Dermis blood vessel endothelial cell (primary cell): Measurements from ENCODE around the gene UPF3A. TPM values are rescaled to one million over a fixed set of nuclear protein-coding genes. Genes with fewer than 3 reads are reported as not detected.
"Not testable (repeated sequence)": the region's sequence is repeated elsewhere in the genome, so short reads cannot be mapped to it uniquely, and the experiment has no call there.

Experiments used
- DNase-seq: peaks from one replicate; pipeline ENCODE4 v3.0.0; 2010
- total RNA-seq: library from RNA; depleted of rRNA; stranded (reverse); fragments of >200 nt; gene quantifications from 2 replicates; pipeline ENCODE4 v1.2.3, GENCODE V29; 2014

The UPF3A gene, protein sequence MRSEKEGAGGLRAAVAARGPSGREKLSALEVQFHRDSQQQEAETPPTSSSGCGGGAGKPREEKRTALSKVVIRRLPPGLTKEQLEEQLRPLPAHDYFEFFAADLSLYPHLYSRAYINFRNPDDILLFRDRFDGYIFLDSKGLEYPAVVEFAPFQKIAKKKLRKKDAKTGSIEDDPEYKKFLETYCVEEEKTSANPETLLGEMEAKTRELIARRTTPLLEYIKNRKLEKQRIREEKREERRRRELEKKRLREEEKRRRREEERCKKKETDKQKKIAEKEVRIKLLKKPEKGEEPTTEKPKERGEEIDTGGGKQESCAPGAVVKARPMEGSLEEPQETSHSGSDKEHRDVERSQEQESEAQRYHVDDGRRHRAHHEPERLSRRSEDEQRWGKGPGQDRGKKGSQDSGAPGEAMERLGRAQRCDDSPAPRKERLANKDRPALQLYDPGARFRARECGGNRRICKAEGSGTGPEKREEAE
- 24.0 and 25.5 TPM in 2 replicates for total RNA-seq

DNA sequence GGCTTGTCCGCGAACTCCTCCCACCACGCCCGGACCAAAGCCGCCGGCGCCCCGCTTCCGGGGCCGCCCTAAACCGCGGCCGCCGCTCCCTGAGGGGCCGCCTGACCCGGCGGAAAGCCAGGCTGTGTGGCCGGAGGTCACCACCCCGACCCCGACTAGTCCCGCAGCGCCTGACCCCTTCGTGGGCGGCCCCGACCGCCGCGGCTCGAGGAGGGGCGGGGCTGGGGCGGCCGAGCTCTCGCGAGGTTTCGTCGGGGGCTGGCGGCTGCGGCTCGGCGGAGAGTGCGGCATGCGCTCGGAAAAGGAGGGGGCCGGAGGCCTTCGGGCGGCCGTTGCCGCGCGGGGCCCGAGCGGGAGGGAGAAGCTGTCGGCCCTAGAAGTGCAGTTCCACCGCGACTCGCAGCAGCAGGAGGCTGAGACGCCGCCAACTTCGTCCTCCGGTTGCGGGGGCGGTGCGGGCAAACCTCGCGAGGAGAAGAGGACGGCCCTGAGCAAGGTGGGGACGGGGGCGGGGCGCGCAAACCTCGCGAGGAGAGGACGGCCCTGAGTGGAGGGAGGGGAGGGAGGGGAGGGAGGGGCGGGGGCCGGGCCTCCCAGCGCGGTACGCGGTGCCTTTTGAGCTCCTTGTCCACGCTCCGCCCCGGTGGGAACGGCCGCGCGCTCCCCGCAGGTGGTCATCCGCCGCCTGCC, at the start of gene UPF3A:
UPF3A (plus strand) TSS at position 251 of the 690 bp plus-strand sequence; CDS start at position 290, 39 bp downstream.
- peak; percentile 96 for DNase-seq

DNA sequence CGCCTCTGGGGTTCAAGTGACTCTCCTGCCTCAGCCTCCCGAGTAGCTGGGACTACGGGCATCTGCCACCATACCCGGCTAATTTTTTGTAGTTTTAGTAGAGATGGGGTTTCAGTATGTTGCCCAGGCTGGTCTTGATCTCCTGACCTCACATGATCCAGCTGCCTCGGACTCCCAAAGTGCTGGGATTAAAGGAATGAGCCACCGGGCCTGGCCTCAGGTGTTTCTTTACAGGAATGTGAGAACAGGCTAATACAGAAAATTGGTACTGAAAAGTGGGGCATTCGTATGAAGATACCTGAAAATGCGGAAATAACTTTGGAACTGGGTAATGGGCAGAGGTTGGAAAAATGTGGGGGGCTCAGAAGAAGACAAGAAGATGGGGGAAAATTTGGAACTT, 49.5 kb upstream of the UPF3A start:
- DNase-seq, result no peak

DNA sequence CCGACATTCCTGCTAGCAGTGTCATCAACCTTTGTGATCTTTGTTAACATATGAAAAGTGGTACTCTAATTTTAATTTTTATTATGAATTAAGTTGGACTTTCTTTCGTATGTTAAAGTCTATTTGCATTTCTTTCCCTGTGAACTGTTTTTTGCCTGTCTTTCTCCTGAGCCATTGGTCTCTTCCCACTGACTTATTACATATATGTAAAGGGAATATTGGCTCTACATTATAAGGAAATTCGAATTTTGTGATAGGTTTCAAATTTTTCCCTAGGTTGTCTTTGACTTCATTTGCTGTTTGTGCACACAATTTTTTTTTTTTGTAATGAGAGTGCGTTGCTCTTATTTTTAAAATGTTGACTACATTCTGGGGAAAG, 47.1 kb upstream of the UPF3A start:
- no peak for DNase-seq

DNA sequence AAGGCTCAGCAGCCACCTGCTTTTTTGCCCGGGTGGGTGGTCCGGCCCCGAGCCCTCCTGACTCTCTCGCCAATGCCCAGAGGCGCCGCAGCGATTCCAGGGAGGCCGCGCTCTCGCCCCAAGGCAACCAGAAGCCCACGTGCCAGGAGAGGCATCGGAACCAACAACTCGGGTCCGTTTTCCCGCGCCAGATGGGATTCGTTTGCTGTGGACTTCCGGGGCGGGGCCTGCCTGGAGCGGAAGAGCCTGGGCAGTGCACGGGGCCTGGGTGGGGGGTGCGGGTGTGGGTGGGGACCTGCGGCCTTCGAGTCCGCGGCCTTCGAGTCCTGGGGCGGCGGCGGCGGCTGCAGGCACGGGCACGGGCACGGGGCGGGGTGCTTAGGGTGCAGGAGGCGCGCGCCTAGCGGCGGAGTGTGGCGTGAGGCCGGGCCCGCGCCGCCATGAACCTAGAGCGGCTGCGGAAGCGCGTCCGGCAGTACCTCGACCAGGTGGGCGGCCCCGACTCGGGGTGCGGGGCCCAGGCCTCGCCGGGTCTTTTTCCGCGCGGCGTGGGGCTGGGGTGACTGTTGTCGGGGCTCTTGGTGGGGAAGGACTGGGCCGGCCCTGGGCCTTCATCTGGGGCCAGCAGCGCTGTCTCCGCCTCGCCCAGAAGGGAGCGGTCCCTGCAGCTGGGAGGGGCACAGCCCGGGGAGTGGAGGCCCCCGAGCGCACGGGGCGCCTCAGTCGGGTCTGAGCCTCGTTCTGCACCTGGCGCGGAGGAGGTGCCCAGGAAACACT, 46.6 kb upstream of the UPF3A start, which contains the start of gene CDC16:
CDC16 (plus strand) TSS at position 253 of the 777 bp plus-strand sequence; CDS start at position 441, 188 bp downstream.
- DNase-seq, result peak; percentile 91

DNA sequence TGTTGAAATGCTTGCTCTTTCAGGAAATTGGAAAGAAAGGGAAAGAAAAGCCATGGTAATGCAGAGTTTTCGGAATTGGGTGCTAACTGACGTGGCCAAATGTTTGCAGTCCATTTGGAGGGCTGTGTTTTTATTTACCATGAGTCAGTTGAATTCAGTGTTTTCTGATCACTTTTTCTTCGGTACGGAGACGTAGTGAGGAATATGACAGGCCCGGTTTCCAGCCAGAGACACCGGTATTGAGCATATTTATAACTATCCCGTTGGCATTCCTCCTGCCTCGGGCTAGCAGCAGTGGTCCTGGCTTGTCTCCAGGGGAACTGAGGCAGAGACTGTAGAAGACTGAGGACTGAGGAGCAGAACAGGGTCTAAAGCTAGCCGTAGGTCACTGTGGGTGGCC, 45.7 kb upstream of the UPF3A start:
- DNase-seq, result no peak

DNA sequence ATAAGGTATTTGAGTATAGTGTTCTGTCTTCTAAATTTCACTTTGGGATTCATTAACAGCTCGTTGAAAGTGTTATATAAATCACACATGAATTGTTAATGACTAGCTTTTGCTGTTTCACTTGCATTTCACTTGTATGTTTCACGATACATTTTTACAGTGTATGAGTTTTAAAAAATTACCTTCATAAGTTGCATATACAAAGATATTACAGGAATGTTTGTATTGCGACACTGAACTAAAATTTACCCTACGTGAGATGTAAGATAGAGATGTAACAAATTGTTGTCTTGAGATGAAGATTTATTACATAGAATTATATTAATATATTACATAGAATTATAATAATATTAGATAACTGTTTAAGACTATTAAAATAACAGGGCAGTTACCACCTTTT, 45.2 kb upstream of the UPF3A start:
- DNase-seq, result no peak

DNA sequence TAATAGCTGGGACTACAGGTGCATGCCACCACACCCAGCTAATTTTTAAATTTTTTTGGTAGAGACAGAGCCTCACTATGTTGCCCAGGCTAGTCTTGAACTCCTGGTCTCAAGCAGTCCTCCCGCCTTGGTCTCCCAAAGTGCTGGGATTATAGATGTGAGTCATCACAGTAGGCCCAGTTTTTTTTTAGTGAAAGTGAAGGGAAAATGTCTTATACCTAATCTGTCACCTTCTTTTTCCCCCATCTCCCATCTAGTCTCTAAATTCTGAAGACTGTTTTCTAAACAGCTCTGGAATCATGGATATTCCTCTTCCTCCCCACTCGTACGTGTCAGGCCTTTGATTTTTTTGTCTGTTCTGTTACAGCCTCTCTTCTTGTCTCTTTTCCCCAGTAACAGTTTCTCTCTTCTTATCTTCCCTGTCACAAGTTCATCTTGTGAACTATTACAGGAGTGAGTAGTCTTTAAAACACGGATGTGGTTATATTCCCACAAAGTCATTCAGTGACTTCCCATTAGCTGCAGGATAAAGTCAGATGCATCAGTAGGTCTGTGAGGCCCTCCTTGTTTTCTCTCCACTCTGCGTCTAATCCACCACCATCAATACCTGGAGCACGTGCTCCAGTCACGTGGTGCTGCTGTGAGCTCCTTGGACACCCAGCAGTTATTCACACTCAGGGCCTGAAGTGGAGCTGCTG, 43.8 kb upstream of the UPF3A start:
- no peak for DNase-seq

DNA sequence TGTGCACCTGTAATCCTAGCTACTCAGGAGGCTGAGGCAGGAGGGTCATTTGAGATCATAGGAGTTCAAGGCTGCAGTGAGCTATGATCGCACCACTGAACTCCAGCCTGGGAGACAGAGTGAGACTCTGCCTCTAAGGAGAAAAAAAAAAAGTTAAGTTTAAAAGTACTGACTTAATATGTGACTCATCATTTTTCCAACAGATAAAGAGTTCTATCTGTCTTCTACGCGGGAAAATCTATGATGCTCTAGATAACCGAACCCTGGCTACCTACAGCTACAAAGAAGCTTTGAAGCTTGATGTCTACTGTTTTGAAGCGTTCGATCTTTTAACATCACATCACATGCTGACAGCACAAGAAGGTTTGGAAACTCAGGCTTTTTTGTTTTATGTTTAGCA, 39.5 kb upstream of the UPF3A start:
- no peak for DNase-seq

DNA sequence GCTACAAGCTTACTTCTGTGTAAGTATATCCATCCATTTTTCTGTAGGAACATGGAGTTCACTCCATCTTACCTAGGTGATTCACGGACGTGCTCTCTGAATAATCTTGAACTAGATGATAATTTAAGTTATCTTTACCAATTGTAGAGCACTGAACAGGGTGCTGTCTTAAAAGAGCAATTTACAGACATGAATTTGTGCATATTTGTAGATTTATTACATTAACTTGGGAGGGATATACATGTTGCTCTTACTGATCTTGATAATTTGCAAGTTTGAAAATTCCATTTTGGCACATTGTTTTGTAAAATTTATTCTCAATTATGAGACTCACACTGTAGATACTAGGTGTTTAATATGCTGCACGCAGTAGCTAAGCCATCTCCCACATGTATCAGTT, 37.4 kb upstream of the UPF3A start:
- DNase-seq, result no peak

DNA sequence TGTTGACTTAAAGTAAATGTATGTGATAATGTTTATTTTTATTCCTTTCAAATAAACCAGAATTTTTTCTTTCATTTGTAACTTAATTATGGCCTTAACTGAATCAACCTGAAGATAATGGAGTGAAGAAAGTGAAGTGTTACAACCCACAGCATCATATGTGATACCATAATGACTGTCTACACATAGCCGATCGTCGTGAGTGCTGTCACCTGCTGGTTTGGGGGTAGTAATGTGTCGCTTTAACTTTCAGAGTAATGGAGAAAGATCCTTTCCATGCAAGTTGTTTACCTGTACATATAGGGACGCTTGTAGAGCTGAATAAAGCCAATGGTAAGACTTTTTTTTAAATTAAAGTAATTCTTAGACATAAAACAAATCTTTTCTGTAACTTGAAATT, 36.8 kb upstream of the UPF3A start:
- DNase-seq, result no peak

DNA sequence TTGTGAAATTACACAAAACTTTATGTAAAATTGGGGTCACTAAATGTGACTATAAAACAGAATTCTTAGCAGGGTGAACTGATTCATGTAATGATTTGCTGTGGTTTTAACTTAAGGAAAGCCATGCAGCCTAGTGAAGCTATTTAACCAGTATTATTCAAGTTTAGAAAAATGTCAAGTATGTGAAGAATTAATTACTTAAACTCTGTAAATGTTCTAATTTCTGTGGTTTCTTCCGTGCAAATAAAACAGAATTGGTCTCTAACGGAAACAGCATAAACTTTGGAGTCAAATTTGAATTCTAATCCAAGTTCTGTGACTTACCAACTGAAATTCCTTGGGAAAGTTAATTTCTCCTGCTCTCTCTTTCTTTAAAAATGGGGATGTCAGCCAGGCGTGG, 33.4 kb upstream of the UPF3A start:
- DNase-seq, result no peak

DNA sequence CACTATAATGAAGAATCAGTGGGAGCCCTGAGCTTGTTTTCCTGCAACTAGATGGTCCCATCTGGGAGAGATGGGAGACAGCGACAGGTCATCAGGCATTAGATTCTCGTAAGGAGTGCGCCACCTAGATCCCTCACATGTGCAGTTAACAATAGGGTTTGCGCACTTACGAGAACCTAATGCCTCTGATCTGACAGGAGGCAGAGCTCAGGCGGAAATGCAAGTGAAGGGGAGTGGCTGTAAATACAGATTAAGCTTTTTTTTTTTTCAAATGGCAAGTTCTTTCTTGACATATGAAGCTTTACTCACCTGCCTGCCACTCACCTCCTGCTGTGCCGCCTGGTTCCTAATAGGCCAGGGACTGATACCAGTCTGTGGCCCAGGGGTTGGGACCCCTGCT, 32.3 kb upstream of the UPF3A start:
- no peak for DNase-seq

DNA sequence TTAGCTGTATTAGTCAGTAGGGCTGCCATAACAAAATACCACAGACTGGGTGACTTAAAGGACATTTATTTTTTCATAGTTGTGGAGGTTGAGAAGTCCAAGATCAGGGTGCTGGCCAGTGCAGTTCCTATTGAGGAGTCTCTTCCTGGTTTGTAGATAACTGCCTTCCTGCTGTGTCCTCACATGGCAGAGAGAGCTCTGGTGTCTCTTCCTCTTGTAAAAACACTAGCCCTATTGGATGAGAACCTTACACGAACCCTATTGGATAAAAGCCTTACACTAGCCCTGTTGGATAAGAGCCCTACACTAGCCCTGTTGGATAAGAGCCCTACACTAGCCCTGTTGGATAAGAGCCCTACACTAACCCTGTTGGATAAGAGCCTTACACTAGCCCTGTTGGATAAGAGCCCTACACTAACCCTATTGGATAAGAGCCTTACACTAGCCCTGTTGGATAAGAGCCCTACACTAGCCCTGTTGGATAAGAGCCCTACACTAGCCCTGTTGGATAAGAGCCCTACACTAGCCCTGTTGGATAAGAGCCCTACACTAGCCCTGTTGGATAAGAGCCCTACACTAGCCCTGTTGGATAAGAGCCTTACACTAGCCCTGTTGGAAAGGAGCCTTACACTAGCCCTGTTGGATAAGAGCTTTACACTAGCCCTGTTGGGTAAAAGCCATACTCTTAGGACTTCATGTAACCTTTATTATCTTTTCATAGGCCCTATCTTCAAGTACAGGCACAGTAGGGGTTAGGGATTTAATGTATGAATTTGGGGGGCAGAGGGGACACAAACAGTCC, 29.6 kb upstream of the UPF3A start:
- DNase-seq, result not testable (repeated sequence)

DNA sequence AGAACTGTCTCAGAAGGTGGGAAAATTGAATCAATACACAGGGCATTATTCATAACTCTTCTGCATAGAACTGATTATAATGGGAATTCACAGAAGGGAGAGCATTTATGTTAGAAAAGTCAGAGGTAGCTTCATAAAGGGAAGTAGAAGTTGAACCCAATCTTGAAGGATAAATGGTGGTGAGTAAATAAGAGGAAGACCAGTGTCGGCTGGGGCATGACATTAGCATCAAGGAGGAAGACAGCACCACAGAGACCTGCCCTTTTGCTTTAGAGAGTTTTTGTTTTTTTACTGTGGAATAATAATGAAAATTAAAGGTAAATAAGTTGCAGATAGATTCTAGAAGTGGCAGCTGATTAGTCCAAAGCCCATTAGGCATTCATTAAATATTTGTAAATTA, 24.9 kb upstream of the UPF3A start:
- DNase-seq, result no peak

DNA sequence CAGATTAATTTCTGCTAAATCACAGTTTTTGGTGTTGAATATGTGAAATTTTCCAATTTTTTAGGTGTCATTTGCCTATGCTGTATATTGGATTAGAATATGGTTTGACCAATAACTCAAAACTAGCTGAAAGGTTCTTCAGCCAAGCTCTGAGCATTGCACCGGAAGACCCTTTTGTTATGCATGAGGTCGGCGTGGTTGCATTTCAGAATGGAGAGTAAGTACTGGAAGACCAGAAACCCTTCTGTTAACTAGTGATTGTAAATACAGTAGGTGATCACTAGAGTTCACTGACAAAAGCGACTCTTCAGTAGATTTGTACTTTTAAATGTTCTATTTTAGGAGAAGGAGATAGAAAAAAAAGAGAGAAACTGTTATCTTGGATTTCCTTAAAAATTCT, 24.4 kb upstream of the UPF3A start:
- DNase-seq, result no peak

DNA sequence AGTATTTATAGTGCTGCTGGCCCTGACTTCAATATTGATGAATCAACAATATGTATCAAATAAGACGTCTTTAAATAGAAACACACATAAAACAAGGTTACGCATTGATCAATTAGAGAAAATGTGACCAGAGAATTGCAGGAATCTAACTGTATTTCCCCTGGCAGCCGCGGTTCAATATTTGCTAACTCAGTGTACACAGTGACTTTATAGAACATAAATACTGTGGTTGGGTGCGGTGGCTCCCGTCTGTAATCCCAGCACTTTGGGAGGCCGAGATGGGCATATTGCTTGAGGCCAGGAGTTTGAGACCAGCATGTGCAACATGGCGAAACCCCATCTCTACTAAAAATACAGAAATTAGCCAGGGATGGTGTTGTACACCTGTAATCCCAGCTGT, 22.8 kb upstream of the UPF3A start:
- DNase-seq, result no peak

DNA sequence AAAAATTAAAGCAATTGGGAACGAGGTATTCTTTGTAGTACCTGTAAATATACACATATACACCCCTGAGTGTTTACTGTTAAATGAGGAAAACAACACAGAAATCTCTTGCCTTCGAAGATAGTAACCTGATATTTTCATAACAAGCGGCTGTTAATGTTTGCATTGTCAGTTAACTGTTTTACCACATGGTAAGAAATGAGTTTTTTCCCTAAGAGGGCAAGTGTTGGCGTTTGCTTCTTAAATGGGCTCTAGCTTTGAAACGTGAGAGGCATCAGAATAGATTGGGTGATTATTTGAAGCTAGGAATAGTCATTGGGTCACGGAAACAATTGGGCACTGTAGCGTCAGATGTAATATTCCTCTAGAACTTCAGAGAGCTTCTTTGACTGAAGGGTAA, 22.0 kb upstream of the UPF3A start:
- no peak for DNase-seq

DNA sequence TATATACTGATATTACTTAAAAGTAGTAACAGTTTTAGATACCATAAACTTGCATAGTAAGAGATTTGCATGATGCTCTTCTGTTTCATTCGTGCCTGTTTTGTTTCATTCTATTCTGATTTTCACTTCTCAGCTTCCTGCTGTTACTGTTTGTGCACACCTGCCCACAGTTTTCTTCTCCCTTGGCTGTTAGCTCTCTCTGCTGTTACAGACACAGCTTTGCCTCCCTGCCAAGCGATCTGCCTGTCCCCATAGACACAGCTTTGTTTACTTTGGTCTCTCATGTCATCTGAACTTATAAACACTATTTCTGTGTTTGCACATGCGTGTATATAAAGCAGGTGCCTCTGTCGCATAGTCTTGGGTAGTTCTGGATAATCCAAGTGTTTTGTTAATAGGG, 21.4 kb upstream of the UPF3A start:
- no peak for DNase-seq

DNA sequence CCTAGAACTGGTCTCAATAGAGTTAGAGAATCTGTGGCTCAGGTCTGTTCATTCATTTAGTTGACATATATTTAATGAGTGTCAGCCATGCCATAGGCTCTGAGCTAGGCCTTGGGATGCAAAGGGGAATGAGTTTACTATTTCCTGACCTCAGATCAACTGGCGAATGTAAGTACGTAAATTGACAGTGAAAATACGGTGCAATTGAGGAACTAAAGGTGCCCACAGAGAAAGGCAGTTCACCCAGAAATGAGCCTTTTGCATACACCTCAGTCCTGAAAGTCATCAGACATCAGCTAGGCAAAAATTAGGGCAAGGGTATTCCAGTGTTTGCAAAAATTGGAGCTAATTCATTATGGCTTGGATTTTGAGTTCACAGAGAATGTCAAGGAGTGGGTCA, 20.6 kb upstream of the UPF3A start:
- no peak for DNase-seq

DNA sequence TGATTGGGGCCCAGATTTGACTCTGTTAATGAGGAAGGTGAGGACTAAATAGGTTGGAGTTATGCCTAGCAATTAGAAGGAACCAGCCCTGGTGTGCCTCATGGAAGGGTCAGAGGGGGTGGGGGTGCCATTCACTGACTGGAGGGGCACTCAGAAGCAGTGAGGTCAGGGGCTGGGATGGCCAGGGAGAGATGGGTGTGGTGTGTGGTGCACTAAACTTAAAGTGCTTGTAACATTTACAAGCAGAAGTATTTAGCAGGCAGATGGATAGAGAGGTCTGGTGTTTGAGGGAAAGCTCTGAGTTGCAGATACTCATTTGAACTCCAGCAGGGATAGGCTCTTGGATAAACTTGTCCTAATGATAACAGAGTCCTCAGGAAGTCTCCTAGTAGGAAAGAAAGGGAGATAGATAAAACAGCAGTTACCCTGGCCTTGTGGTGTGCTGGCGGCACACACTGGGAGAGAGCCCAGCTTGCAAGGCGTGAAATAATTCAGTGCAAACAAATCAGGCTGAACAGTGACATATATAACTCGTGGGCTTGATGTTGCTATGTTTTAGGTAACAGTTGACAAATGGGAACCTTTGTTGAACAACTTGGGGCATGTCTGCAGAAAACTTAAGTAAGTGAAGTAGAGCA, 20.0 kb upstream of the UPF3A start:
- no peak for DNase-seq

DNA sequence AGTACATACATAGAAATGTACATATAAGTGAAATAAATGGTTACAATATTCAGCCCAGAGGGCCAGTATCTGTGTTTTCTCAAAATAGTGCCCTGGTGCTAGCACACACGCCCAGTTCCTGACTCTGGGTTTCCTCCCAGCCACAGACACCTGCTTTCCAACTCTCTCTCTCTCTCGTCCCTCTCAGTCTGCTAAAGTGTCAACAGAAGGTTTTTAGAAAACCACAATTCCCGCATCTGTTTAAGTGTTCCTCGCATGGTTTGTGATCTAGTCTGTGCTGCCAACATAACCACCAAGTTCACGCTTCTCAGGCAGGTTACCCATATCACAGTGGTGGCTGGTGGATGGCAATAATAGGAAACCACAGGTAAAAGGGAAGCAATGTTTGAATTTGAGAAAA, 17.8 kb upstream of the UPF3A start:
- no peak for DNase-seq
